Upper lobe of right lung (tissue), 1 donor: Measurements from ENCODE around the gene SND1. TPM values are rescaled to one million over a fixed set of nuclear protein-coding genes. Genes with fewer than 3 reads are reported as not detected.

ENCODE experiments used
- ATAC-seq: fragments of 200-7000 bp; cut with Tn5 transposase; one replicate; pipeline ENCODE4 v1.9.1; 2020; ENCODE audit warnings: mild to moderate bottlenecking, moderate library complexity
- DNase-seq: peaks from one replicate; pipeline ENCODE4 v3.0.0-alpha.2; 2020
- H3K27ac ChIP-seq: fragments of 200-600 bp; one replicate; pipeline ENCODE4 v1.8.0; 2022
- H3K27me3 ChIP-seq: fragments of 200-600 bp; one replicate; pipeline ENCODE4 v1.8.0; 2022; ENCODE audit warnings: mild to moderate bottlenecking
- H3K36me3 ChIP-seq: fragments of 200-600 bp; one replicate; pipeline ENCODE4 v1.8.0; 2022
- H3K4me1 ChIP-seq: fragments of 200-600 bp; one replicate; pipeline ENCODE4 v1.8.0; 2022
- H3K4me3 ChIP-seq: fragments of 200-600 bp; one replicate; pipeline ENCODE4 v1.8.0; 2022; ENCODE audit warnings: mild to moderate bottlenecking
- H3K9me3 ChIP-seq: fragments of 200-600 bp; one replicate; pipeline ENCODE4 v1.8.0; 2022
- CTCF ChIP-seq: fragments of 200-600 bp; IDR thresholded peaks from one replicate; pipeline ENCODE4 v1.8.0; 2022; ENCODE audit warnings: antibody characterized with exemption
- intact Hi-C: fragments of 100-400 bp; cut with DNase I; formaldehyde crosslinking; loops from one replicate; pipeline ENCODE4 v1.11.0; 2022
- total RNA-seq: library from RNA; stranded (reverse); fragmentation: NEBNext Ultra II Directional; extraction: Animal tissue kit (Norgen Biotek cat#: 25700); gene quantifications from one replicate; pipeline ENCODE4 v1.2.1, GENCODE V29; 2021
- donor health status: DM: no; HTN: yes; CAD: no; lungs with severe emphysema.

SND1 gene
- total RNA-seq, 1 donor from 2014 or later = 150 TPM

GRCh38 chr7:128019288-128019687, 367.3 kb downstream of the SND1 start:
- intact Hi-C loops = no loop called here
- no peak for ATAC-seq
- no peak for DNase-seq
- Histone ChIP-seq H3K27me3 (no peaks in the 10 kb centered on the region), H3K4me3 (no peak overlapping the region), H3K9me3 (no peaks in the 10 kb centered on the region), H3K36me3 (peaks cover 5% of the 10 kb centered on the region), H3K4me1 (peaks cover 22% of the 10 kb centered on the region), H3K27ac (no peak overlapping the region)
- no peak for TF ChIP-seq CTCF

GRCh38 chr7:128020159-128020558, 368.2 kb downstream of the SND1 start:
- Histone ChIP-seq H3K27me3 (no peaks in the 10 kb centered on the region), H3K4me1 (peaks cover 19% of the 10 kb centered on the region), H3K9me3 (no peaks in the 10 kb centered on the region), H3K36me3 (peaks cover 5% of the 10 kb centered on the region), H3K4me3 (no peak overlapping the region), H3K27ac (no peak overlapping the region)
- peak; percentile 20 for TF ChIP-seq CTCF
- ATAC-seq (no peak), DNase-seq (no peak)
- intact Hi-C loops = no loop called here

- TF ChIP-seq CTCF = no peak
- Histone ChIP-seq H3K4me3 (no peak overlapping the region), H3K4me1 (peaks cover 24% of the 10 kb centered on the region), H3K36me3 (peaks cover 5% of the 10 kb centered on the region), H3K27ac (no peak overlapping the region), H3K9me3 (no peaks in the 10 kb centered on the region), H3K27me3 (no peaks in the 10 kb centered on the region)
- ATAC-seq = no peak
- intact Hi-C loops = no loop called here
- no peak for DNase-seq
Measured at GRCh38 chr7:128021366-128021765, 369.4 kb downstream of the SND1 start.

- DNase-seq = no peak
- Histone ChIP-seq H3K9me3 (no peaks in the 10 kb centered on the region), H3K4me1 (peaks cover 22% of the 10 kb centered on the region), H3K27ac (no peak overlapping the region), H3K4me3 (no peak overlapping the region), H3K36me3 (peaks cover 5% of the 10 kb centered on the region), H3K27me3 (no peaks in the 10 kb centered on the region)
- intact Hi-C loops = no loop called here
- TF ChIP-seq CTCF = no peak
- ATAC-seq = peak; percentile 16
Measured at GRCh38 chr7:128022631-128023532, 370.9 kb downstream of the SND1 start.

- intact Hi-C loops = no loop called here
- peaks cover 14% of the 10 kb centered on the region for H3K4me1 ChIP-seq
- H3K4me3 ChIP-seq = no peak overlapping the region
- H3K9me3 ChIP-seq = no peaks in the 10 kb centered on the region
- no peaks in the 10 kb centered on the region for H3K27me3 ChIP-seq
- ATAC-seq (no peak), DNase-seq (no peak)
- H3K36me3 ChIP-seq = peaks cover 5% of the 10 kb centered on the region
- no peak for TF ChIP-seq CTCF
- no peak overlapping the region for H3K27ac ChIP-seq
Measured at GRCh38 chr7:128024151-128024550, 372.2 kb downstream of the SND1 start.
